Fibroblast of lung (primary cell): ENCODE data around the gene RIC8A. TPM values are rescaled to one million over a fixed set of nuclear protein-coding genes. Genes with fewer than 3 reads are reported as not detected.
A peak's percentile ranks its signal among the peaks of the same experiment; 100 is the strongest.

Experiments used
- DNase-seq, 2 donors: peaks; one replicate each; pipeline versions ENCODE4 v3.0.0 to v3.0.0-alpha.2; 2010; ENCODE audit warnings: low read depth in 2 of 2
- H2AFZ ChIP-seq: 2 replicates; pipeline ENCODE4 v1.5.1; 2012; ENCODE audit warnings: low read length, control low read depth, inconsistent platforms
- H3K27ac ChIP-seq: 2 replicates; pipeline ENCODE4 v1.5.1; 2011; ENCODE audit warnings: low read length, control low read depth; ENCODE audit not compliant: insufficient read depth
- H3K27me3 ChIP-seq: 2 replicates; pipeline ENCODE4 v1.5.1; 2011; ENCODE audit warnings: mild to moderate bottlenecking, low read length; ENCODE audit not compliant: control insufficient read depth, insufficient read depth
- H3K36me3 ChIP-seq: 2 replicates; pipeline ENCODE4 v1.5.1; 2011; ENCODE audit warnings: low read length; ENCODE audit not compliant: control insufficient read depth, insufficient read depth
- H3K4me1 ChIP-seq: 2 replicates; pipeline ENCODE4 v1.5.1; 2011; ENCODE audit warnings: low read length; ENCODE audit not compliant: control insufficient read depth, insufficient read depth; ENCODE audit errors: extremely low read depth
- H3K4me2 ChIP-seq: 2 replicates; pipeline ENCODE4 v1.5.1; 2011; ENCODE audit warnings: low read length, control low read depth; ENCODE audit not compliant: insufficient read depth; ENCODE audit errors: extremely low read depth
- H3K4me3 ChIP-seq, 4 experiments: fragments of 200-600 bp in 1 of 4; sonication (generic) in 1 of 4; replicated peaks in 1 of 4; 2 replicates each; pipeline ENCODE4 v1.5.1; 2011 to 2016; ENCODE audit warnings: low read length in 4 of 4, low read depth in 3 of 4, mild to moderate bottlenecking in 3 of 4, control low read depth in 2 of 4, inconsistent platforms in 1 of 4, mixed read lengths in 1 of 4; ENCODE audit not compliant: insufficient read depth in 1 of 4; ENCODE audit errors: control extremely low read depth in 1 of 4
- H3K79me2 ChIP-seq: 2 replicates; pipeline ENCODE4 v1.5.1; 2012; ENCODE audit warnings: mild to moderate bottlenecking, low read length, inconsistent platforms; ENCODE audit not compliant: control insufficient read depth, insufficient read depth
- H3K9ac ChIP-seq: 2 replicates; pipeline ENCODE4 v1.5.1; 2011; ENCODE audit warnings: mild to moderate bottlenecking, low read length, control low read depth; ENCODE audit not compliant: insufficient read depth
- H3K9me3 ChIP-seq: 2 replicates; pipeline ENCODE4 v1.5.1; 2012; ENCODE audit warnings: low read depth, low read length; ENCODE audit not compliant: control insufficient read depth, insufficient read depth
- H4K20me1 ChIP-seq: 2 replicates; pipeline ENCODE4 v1.5.1; 2011; ENCODE audit warnings: low read length; ENCODE audit not compliant: control insufficient read depth, insufficient read depth; ENCODE audit errors: extremely low read depth
- CTCF ChIP-seq, 2 donors: IDR thresholded peaks in 1 of 2; conservative IDR thresholded peaks in 1 of 2; 1 replicate in 1 of 2; 2 replicates in 1 of 2; pipeline ENCODE4 v1.5.1; 2011 to 2012; ENCODE audit warnings: low read length in 2 of 2, control low read depth in 1 of 2, inconsistent platforms in 1 of 2, low read depth in 1 of 2, mild to moderate bottlenecking in 1 of 2
- EZH2 ChIP-seq: IDR thresholded peaks from 2 replicates; pipeline ENCODE4 v1.5.1; 2012; ENCODE audit warnings: low read length, control low read depth, mild to moderate bottlenecking; ENCODE audit errors: missing control alignments
- polyA plus RNA-seq, 2 donors: library from polyadenylated mRNA; depleted of rRNA in 1 of 2; stranded (reverse) in 1 of 2; unstranded in 1 of 2; fragments of >200 nt; gene quantifications; 2 replicates each; pipeline ENCODE4 v1.2.1, GENCODE V29; 2011 to 2012; ENCODE audit warnings: missing spikeins in 1 of 2
- total RNA-seq: library from RNA; depleted of rRNA; stranded (reverse); fragments of >200 nt; gene quantifications from 2 replicates; pipeline ENCODE4 v1.2.1, GENCODE V29; 2014

Gene RIC8A
- total and polyA plus RNA-seq, 2 donors (not counting 1 experiment from before 2014, with no cell fraction given), result 106 to 230 TPM

GRCh38 chr11:211295-211694 is 3.8 kb downstream of the RIC8A start:
- TF ChIP-seq CTCF (conservative IDR thresholded peaks at IDR 0.05 in 1 of 2, IDR thresholded peaks at IDR 0.05 in 1 of 2; ENCODE audit: low read depth in 1 of 2, low read length in 2 of 2) (no peak), EZH2 (no peak)
- Histone ChIP-seq H2AFZ (no peak overlapping the region), H3K9ac (no peak overlapping the region), H3K27me3 (no peaks in the 10 kb centered on the region), H3K4me2 (peak overlapping the region; percentile 98), H3K27ac (peak overlapping the region; percentile 96), H3K4me3 (no peak overlapping the region), H3K79me2 (peaks cover 48% of the 10 kb centered on the region), H3K4me1 (peaks cover 18% of the 10 kb centered on the region), H4K20me1 (no peaks in the 10 kb centered on the region), H3K36me3 (peaks cover 44% of the 10 kb centered on the region), H3K9me3 (no peaks in the 10 kb centered on the region)
- DNase-seq, result no peak

DNA sequence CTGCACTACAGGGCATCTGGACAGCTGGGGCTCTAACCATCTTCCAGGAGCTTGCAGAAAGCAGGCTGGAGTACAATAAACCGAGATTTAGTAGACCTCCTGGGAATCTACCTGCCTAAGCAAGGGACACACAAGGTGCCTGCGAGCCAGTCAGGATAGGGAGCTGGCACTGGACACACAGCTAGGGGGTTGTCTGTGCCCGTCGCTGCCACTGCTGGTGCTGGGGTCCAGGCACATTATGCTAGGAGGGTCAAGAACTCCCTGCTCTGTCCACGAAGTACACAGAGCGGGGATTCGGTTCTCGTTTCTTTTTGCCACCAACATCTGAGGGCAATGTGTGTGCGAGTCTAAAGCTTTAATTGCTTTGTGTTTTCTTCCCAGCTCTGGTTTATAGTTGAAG is 4.2 kb downstream of the RIC8A start:
- peaks cover 44% of the 10 kb centered on the region for H3K36me3 ChIP-seq
- no peak overlapping the region for H3K27ac ChIP-seq
- no peak overlapping the region for H3K4me2 ChIP-seq
- no peak overlapping the region for H3K9ac ChIP-seq
- no peaks in the 10 kb centered on the region for H3K9me3 ChIP-seq
- H3K79me2 ChIP-seq, result peaks cover 44% of the 10 kb centered on the region
- no peak for TF ChIP-seq CTCF (conservative IDR thresholded peaks at IDR 0.05 in 1 of 2, IDR thresholded peaks at IDR 0.05 in 1 of 2; ENCODE audit: low read depth in 1 of 2, low read length in 2 of 2)
- peaks cover 18% of the 10 kb centered on the region for H3K4me1 ChIP-seq
- no peaks in the 10 kb centered on the region for H4K20me1 ChIP-seq
- H2AFZ ChIP-seq, result no peak overlapping the region
- DNase-seq, result no peak
- H3K27me3 ChIP-seq, result no peaks in the 10 kb centered on the region
- H3K4me3 ChIP-seq, result no peak overlapping the region

- H3K9ac ChIP-seq, result no peak overlapping the region
These were observed 4.9 kb downstream of the RIC8A start for GRCh38 chr11:212150-213100.

More at GRCh38 chr11:212150-213100, 4.9 kb downstream of the RIC8A start:
- Histone ChIP-seq H3K9me3 (no peaks in the 10 kb centered on the region), H3K79me2 (peaks cover 40% of the 10 kb centered on the region), H3K4me3 (no peak overlapping the region), H3K4me1 (peaks cover 18% of the 10 kb centered on the region), H3K27me3 (no peaks in the 10 kb centered on the region), H2AFZ (no peak overlapping the region), H3K36me3 (peaks cover 44% of the 10 kb centered on the region), H3K4me2 (no peak overlapping the region), H3K27ac (no peak overlapping the region), H4K20me1 (no peaks in the 10 kb centered on the region)
- DNase-seq, result no peak
- no peak for TF ChIP-seq EZH2
- no peak for TF ChIP-seq CTCF (conservative IDR thresholded peaks at IDR 0.05 in 1 of 2, IDR thresholded peaks at IDR 0.05 in 1 of 2; ENCODE audit: low read depth in 1 of 2, low read length in 2 of 2)
